Mammary epithelial cell (primary cell): ENCODE data around the gene MICAL1.

Experiments used
- EZH2 ChIP-seq: IDR thresholded peaks from 2 replicates; pipeline ENCODE4 v1.6.1; 2012; ENCODE audit warnings: low read length, inconsistent platforms, borderline replicate concordance
- TF ChIP-seq, protein P1 (sequence below), 2 donors: IDR thresholded peaks in 1 of 2; conservative IDR thresholded peaks in 1 of 2; 2 replicates each; pipeline ENCODE4 v1.5.1; 2011 to 2012; ENCODE audit warnings: inconsistent platforms in 2 of 2, low read length in 2 of 2, mild to moderate bottlenecking in 2 of 2, control low read depth in 1 of 2, low read depth in 1 of 2; ENCODE audit not compliant: insufficient read depth in 1 of 2; ENCODE audit errors: extremely low read depth in 1 of 2

DNA sequence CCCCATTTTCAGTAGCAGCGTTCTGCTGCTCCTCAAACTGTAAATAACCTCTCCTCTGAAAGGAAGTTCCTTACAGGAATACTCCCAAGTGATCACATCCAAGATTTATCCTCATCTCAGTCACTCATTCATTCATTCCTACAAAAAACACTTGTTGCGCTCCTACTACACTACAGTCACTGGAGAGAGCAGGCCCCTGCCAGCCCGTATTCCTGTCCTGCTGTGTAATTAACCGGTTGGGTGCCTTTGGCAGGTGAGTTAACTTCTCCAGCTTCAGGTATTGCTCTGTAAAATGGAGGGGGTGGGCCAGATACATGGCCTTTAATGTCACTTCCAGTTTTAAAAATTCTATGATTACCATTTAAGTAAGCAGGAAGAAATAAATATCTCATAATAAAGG is 42.5 kb upstream of the MICAL1 start:
- TF ChIP-seq, protein P1, sequence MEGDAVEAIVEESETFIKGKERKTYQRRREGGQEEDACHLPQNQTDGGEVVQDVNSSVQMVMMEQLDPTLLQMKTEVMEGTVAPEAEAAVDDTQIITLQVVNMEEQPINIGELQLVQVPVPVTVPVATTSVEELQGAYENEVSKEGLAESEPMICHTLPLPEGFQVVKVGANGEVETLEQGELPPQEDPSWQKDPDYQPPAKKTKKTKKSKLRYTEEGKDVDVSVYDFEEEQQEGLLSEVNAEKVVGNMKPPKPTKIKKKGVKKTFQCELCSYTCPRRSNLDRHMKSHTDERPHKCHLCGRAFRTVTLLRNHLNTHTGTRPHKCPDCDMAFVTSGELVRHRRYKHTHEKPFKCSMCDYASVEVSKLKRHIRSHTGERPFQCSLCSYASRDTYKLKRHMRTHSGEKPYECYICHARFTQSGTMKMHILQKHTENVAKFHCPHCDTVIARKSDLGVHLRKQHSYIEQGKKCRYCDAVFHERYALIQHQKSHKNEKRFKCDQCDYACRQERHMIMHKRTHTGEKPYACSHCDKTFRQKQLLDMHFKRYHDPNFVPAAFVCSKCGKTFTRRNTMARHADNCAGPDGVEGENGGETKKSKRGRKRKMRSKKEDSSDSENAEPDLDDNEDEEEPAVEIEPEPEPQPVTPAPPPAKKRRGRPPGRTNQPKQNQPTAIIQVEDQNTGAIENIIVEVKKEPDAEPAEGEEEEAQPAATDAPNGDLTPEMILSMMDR (conservative IDR thresholded peaks at IDR 0.05 in 1 of 2, IDR thresholded peaks at IDR 0.05 in 1 of 2; ENCODE audit: extremely low read depth in 1 of 2, insufficient read depth in 1 of 2, low read depth in 1 of 2, low read length in 2 of 2), result no peak
- no peak for TF ChIP-seq EZH2
